NCI-H524 (cell line): Measurements from ENCODE around the gene RNF222.
"Not testable (repeated sequence)": the region's sequence is repeated elsewhere in the genome, so short reads cannot be mapped to it uniquely, and the experiment has no call there.

ENCODE experiments used
- DNase-seq, 2 experiments: peaks; one replicate each; lab custom pipeline; 2025; lab: John Stamatoyannopoulos, UW

RNF222 gene

DNA sequence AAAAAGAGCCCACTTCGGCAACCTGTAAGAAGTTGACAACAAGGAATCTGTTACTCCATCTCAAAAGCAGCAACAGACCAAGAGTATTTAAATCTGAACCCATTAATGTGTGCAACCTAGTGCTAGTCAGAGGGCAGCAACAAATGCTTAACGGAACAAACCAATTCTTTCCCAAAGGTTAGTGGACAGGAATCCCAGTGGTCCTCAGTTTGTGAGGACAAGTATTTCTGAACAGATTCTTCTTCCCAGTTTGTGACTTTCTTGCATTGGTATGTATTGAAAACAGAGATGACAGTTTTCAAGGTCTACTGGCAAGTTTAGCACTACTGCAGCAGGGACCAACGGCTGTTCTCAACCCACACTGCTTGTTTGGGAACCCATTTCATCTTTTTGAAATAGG lies 17.6 kb downstream of the RNF222 start:
- DNase-seq = no peak

DNA sequence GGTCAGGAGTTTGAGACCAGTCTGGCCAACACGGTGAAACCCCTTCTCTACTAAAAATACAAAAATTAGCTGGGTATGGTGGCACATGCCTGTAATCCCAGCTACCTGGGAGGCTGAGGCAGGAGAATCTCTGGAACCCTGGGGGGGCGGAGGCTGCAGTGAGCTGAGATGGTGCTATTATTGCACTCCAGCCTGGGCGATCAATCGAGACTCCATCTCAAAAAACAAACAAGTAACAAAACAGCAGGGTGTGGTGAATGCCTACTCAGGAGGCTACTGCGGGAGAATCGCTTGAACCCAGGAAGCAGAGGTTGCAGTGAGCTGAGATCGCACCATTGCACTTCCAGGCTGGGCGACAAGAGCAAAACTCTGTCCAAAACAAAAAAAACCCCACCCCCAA lies 19.5 kb downstream of the RNF222 start:
- DNase-seq = not testable (repeated sequence)

DNA sequence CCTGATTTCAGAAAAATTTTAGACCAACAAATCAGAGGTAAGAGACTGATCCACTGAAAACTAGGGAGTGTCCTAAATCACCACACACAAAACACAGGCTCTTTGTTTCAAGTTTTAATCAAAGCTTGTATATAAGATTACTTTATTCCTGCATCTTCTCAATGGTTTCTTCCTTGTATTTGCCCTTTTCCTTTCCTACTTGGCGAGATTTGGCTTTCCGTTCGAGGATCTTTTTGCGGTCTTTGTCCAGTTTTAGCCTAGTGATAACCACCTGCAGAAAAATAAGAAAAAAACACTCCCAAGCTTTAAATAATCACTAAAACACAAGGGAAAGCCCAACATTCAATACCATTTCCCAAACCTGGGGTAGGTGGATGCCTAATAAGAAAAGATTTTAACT lies 20.2 kb downstream of the RNF222 start:
- DNase-seq = no peak

DNA sequence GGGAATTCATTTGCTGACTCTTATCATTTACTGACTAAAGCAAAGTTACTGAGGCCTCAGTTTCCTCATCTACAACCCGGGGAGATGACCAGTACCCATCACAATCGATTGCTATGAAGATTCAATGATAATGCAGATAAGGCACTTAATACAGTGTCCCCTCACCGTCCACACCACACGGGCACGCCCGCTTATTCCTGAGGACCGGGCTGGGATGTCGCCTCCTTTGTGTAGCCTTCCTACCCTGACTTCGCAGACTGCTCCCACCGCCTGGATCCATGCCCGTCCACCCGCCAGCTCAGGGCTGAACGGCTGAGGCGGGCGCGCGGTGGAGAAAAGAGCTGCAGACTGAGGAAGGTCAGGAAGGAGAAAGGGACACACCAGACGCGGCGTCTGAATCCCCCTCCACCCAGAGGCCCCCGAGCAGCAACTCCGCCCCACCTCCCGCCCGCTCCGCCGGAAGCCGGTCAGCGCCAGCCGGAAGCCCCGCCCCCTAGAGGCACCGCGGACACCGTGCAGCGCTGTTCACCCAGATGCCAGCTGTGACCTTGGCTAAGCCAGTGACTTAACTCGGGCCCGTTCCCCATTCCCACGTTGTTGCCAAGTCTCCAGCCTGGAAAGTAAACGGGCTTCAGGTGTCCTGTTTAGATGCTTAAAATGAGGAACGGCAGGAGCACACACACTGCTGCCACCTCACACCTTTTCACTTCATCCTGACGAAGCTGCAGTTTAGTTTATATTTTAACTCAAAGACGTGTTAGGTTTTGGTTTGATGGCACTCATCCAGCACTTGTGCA lies 21.2 kb downstream of the RNF222 start, which contains the start of gene KRABD2:
TSS of gene KRABD2 (minus strand) at position 434 of the 797 bp plus-strand sequence.
- peak; percentile 45 to 76 for DNase-seq

DNA sequence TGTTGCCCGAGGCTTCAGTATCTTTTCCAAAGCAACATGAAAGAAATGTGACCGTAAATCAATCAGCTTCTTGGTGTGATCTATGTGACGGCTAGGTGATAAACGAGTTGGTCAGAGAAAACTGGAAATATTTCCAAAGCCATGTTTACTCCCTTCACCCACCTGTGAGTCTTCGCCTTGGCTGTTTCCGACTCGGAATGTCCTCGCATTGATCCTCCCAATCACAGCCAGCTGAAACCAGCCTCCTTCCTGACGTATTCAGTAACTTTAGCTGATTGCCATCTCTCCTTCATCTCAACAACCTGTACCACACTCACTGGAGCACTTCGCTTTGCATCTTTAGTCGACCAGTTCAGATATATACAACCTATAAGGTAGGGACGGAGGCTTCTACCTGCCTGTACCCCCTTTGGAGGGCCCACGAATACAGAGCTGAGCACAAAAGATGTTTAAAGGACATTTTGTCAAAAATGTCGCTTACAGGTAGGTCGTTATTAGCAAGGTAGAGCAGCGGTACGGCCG lies 21.8 kb downstream of the RNF222 start:
- no peak for DNase-seq

DNA sequence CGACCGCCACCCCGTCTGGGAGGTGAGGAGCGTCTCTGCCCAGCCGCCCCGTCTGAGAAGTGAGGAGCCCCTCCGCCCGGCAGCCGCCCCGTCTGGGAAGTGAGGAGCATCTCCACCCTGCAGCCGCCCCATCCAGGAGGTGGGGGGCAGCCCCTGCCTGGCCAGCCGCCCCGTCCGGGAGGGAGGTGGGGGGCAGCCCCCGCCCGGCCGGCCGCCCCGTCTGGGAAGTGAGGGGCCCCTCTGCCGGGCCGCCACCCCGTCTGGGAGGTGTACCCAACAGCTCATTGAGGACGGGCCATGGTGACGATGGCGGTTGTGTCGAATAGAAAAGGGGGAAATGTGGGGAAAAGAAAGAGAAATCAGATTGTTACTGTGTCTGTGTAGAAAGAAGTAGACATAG lies 23.8 kb downstream of the RNF222 start:
- DNase-seq = not testable (repeated sequence)

DNA sequence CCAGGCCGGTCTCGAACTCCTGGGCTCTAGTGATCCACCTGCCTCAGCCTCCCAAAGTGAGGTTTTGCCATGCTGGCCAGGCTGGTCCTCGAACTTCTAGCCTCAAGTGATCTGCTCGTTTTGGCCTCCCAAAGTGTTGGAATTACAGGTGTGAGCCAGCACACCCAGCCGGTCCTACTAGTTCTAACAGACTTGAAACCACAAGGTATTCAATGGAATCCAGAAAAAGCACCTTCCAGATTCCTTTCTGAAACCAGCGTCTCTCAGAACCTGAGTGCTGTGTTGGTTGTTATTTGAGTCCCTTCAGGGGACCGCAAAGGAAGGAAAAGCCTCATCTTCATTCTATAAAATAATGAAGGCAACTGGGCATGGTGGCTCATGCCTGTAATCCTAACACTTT lies 25.2 kb downstream of the RNF222 start:
- no peak for DNase-seq

DNA sequence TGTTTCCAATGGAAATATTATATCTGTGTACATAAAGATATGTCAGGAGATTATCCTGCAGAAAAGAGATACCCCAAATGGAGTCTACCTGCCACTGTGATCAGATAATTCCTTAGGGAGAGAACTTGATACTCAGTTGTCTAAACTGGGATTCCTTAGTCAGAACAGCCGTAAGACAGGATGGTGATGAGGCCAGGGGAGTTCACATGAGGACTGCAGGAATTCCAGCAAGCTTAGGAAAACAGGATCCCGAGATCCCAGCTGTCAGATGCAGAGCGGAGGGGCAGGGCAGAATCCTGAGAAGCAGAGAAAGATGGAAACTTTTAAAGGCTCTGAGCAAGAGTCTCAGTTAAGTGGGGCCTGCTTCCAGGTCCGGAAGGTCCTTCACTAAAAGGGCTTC lies 25.8 kb downstream of the RNF222 start:
- DNase-seq = peak in 1 of 2 experiments; percentile 38

DNA sequence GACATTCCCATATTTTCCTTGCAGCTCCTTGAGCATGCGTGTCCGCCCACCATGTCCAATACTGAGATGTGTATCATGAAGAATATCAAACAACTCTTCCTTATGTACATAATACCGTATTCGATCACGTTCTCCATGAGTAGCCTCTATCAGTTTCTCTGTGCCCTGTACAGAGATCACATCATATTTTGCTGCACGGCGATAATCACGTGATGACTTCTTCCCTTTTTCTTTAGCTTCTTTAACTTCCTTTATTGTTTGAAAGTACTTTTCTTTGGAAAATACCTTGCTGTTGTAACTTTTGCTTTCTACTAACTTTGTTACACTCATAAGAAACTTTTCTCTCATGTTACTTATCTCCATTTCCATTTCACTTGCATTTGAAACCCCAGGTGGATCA lies 27.7 kb downstream of the RNF222 start:
- DNase-seq = no peak

DNA sequence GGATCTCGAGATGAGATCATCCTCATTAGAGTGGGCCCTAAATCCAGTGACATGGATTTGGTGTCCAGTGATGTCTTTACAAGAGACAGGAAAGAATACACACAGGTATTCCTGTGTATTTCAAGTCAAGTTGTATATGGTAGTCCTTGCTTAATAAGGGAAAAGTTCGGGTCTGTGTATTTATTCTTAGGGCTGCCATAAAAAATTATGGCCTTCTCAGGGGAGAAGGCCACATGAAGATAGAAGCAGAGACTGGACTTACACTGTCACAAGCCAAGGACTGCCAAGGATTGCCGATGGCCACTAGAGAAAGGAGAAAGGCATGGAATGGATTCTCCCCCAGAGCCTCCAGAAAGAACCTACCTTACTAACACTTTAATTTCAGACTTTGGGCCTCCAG lies 29.4 kb downstream of the RNF222 start:
- DNase-seq = no peak

DNA sequence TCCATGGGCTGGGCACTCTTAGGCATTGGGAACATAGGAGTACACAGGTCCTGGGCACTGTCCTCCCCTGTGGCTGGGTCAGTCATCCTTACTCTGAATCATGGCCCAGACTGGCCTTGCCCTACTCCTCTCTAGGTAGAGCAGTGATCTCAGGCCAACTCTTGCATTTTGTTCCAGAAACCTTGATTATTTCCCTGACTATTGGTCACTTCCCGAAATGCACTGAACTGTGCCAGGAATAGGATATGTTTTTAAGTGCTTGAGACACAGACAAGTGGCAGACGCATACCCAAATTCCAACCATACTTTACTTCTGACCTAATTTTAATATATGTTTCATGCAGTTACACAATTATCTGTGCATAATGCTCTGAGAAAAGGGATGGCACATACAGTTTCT lies 31.4 kb downstream of the RNF222 start:
- DNase-seq = no peak

DNA sequence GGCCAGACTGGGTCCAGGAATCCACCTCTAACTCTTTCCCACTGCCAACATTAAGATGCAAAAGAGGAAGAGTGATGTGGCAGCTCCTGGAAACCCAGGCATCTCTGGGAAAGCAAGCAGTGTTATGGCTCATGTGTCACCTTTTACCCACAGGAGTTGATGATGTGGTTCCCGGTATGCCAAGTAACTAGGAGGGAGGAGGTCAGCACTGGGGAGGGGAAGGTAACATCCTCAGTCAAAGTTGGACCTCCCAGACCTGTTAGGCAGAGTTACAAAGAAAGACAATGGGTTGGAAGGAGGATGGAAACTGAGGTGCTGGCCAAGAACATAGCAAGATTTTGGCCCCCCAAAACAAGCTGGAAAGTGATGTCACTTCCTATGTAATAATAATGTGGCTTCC lies 32.5 kb downstream of the RNF222 start:
- DNase-seq = no peak

DNA sequence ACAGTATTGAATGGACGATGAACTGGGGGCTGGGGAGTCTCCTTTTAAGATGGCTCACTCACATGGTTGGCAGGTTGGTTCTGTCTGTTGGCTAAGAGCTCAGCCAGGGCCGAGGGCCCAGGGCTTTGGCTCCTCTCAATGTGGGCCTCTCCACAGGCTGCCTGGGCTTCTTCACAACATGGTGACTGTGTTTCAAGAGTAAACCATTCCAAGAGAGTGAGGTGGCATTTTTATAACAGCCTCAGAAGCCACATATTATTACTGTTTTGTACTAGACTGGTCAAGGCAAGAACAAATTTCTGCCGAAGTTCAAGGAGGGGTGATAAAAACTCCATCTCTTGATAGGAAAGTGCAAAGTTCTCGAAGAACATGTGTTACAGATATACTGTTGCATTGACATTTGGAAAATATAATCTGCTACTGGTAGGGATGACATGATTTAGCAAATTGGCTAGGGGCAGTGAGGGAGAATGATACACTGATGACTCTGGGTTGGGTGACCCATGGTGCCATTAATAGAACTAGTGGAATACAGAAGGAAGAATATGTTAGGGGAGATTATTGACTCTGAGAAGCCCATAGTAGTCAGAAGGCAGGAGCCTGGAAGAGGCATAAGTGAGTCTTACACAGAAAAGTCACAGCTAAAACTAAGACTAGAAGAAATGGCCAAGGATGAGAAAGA lies 34.8 kb downstream of the RNF222 start:
- DNase-seq = no peak

DNA sequence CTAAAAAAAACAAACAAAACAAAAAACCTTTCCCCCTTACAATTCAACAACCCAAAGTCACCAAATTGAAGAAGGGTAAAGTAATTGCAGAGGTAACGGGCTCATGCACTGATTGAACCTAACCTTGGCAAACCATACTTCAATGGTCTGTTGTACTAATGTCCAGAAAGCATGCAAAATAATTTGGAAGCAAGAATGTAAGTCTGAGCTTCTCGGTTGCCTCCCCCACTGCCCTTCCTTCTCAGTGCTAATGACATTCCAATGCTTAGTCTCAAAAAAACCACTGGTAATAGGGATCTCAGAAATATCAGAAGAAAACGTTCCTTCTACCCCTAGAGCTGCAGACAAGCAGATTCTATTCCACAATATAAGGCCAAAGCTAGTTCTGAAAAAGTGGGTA lies 36.9 kb downstream of the RNF222 start:
- DNase-seq = no peak

DNA sequence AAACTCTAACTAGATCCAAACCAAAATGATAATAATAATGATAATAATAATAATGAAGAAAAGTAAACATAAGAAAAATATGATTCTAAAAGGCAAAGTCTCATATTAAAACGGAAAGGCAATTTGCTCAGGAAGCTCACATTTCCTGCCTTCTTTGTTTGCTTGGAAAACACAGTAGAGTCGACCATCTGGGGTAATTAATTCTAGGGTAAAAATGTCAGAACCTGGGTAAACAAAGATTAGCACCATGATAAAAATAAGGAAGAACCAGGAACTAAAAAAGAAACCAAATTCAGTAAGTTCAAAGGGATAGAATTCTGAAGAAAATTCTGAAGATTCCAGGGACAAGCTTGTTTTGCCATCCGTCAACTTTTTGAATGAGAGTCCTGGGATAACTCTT lies 37.4 kb downstream of the RNF222 start:
- DNase-seq = no peak

DNA sequence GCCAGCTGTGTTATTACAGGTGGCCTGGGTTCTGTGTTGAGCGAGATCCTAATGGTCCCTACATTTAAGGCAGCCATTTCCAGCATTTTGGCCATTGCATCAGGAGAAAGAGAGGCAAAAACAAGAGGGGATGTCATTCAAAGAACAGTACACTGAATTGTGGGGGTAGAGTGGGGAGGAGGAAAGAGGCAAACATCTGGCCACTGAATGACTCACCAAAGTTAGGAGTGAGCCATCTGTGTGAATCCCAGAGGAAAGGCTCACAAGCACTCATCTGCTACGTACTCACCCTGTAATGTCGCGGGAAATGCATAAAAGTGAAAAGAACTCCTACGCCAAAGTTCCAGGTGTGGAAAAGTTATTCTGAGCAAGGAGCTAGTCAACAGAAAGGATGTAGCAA lies 37.9 kb downstream of the RNF222 start:
- peak; percentile 2 to 63 for DNase-seq

DNA sequence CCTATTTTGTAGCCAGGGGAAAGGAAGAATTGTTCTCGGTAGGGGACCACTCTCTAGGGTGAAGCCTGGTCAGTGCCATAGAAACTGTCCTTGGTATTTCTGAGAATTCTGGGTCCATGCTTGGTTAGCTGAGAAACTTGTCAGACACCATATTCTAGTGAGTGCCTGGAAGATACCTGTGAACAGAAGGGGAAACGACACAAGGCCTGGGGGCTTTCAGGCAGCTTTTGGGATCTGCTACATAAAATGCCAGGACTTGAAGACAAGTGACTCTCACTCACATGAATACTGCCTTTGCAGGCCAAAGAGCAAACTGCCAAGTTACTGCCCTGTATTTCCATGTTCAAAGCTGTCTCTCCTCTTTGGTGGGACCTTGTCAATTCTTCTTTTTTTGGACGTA lies 39.7 kb downstream of the RNF222 start:
- no peak for DNase-seq

DNA sequence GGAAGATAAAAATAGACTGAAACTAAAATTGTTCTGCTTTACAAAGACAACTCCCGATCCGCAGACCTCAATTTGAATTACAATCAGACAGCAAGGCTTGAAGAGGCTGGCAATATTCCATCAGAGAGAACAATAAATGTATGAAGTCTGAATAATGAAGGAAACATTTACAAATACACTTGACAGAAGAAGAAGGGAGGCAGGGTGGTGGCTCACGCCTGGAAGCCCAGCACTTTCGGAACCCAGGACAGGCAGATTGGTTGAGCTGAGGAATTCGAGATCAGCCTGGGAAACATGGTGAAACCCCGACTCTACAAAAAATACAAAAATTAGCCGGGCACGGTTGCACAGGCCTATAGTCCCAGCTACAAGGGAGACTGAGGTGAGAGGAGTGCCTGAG lies 43.4 kb downstream of the RNF222 start:
- DNase-seq = no peak

DNA sequence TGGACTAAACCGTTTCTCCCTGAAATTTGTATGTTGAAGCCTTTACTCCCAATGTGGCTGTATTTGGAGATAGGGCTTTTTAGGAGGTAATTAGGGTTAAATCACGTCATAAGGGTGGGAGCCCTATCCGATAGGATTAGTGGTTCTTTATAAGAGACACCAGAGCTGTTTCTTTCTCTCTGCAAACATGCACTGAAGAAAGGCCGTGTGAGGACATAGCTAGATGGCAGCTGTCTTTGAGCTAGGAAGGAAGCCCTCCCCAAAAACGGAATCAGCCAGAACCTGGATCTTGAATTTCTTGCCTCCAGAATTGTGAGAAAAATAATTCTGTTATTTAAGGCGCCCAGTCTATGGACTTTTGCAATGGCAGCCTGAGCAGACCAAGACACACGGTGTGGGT lies 43.9 kb downstream of the RNF222 start:
- DNase-seq = no peak

DNA sequence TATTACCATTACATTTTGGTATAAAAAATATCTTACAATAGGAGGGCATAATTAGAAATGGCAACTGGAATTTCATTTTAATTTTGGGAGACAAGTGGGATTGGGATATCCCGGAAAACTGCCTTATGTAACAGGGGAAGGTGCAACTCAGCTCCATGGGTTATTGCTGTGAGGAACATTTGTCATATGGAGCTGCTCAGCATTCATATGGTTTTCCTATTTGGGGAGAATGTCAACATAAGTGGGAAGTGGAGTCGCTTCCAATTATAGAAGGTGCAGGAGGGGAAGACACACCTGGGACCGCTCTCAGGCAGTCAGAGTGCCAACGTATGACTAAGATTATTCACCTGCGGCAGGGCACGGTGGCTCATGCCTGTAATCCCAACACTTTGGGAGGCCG lies 47.3 kb downstream of the RNF222 start:
- DNase-seq = no peak

DNA sequence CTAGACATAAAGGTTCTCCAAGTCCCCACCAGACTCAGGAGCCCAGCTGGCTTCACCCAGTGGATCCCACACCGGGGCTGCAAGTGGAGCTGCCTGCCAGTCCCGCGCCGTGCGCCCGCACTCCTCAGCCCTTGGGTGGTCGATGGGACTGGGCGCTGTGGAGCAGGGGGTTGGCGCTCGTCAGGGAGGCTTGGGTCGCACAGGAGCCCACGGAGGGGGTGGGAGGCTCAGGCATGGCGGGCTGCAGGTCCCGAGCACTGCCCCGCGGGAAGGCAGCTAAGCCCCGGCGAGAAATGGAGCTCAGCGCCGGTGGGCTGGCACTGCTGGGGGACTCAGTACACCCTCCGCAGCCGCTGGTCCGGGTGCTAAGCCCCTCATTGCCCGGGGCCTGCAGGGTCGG lies 50.6 kb downstream of the RNF222 start:
- DNase-seq = not testable (repeated sequence)

DNA sequence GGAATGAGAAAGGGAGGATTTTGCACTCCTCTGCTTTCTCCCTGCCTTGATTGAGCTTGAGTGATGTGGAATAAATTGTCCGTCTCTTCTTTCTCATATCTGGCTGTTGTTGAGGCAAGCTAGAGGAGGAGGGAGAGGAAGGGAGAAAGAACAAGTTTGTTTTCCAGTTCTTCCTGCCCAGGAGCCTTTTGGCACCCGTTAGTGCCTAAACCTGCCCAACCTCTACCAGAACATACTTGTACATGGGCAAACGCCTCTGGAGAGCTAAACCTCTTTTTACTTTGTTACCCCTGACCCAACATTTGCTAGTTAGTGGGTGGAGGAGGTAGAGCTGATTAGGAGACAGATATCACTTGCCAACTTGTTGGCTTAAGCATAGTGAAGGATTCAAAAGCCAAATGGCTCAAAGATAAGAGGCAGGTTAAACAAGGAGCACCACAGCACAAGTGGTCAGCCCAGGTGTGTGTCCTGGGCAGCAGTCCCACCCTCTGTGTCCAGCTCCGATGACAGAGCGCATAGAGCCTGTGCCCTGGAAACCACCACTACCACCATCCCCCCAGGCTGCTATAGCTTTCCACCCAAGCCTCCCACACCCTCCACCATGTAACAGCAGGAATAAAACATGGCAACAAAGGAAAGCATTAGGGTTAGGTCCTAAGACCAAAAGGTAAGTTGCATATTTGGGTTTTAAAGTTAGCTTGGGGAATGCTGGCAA lies 51.5 kb downstream of the RNF222 start:
- DNase-seq = no peak
